NCI-H2196 (cell line): Measurements from ENCODE around the gene MAP2K4.
"Not testable (repeated sequence)": the region's sequence is repeated elsewhere in the genome, so short reads cannot be mapped to it uniquely, and the experiment has no call there.

ENCODE experiments used
- DNase-seq: peaks from one replicate; lab custom pipeline; 2025; ENCODE audit not compliant: unreplicated experiment; lab: John Stamatoyannopoulos, UW

MAP2K4 gene

DNA sequence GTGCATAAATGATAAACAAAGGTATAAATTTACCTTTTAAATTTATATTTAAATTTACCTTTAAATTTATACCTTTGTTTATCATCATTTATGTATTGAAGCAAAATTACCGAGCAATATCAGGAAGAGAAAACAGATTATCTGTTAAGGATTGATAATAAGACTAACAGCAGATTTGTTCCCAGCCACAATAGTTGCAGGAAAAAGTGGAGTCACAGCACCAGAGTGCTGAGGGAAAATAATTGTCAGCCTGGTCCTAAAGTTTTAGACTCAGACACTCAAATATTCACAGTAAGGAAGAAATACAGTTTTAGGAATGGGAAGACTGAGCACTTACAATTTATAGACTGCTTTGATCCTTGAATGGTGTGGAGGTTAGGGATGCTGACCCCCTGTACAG is 117.2 kb downstream of the MAP2K4 start:
- DNase-seq = no peak

- no peak for DNase-seq
Measured at GRCh38 chr17:12140685-12141084, 120.0 kb downstream of the MAP2K4 start.

- not testable (repeated sequence) for DNase-seq
Measured at GRCh38 chr17:12162187-12162586, 141.5 kb downstream of the MAP2K4 start.

GRCh38 chr17:12164085-12164484 is 143.4 kb downstream of the MAP2K4 start:
- DNase-seq = no peak

DNA sequence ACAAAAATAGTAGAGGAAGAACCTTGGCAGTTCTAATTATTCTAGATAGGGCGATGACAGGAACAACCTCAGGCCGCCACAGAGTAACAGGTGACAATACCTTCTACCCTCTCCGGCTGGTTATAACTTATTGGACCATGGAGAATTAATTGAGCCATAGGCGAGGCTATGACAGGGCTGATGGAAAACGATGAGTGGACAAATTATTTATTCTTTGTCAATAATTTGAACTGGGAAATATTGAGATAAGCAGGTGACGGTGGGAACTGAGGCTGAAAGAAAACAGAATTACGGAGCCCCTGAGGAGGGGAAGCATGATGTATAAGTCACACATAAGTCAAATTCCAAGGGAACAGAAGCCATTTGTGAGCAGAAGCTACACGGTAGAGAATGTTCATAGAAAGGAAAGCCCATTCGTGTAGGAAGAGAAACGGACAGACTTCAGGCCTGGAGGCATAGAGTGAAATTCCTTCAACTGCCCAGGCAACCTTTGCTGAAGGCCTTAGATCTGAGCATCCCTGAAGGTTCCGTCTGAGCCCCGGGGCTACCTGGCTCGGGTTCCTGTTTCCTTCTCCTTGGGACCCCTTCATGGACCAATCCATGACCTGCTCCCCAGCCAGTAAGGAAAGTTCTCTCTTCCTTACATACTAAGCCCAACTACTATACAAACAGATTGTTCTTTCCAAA is 158.1 kb downstream of the MAP2K4 start:
- no peak for DNase-seq

- peak; percentile 10 for DNase-seq
Measured at GRCh38 chr17:12180644-12181261, 160.1 kb downstream of the MAP2K4 start.

- DNase-seq = no peak
Measured at GRCh38 chr17:12187658-12188057, 167.0 kb downstream of the MAP2K4 start.

GRCh38 chr17:12193144-12193735 is 172.6 kb downstream of the MAP2K4 start:
- DNase-seq = no peak
